Midbrain (tissue), 1 donor: ENCODE results near the gene SIGLEC1.

Source experiments
- DNase-seq: peaks from one replicate; lab custom pipeline; 2025; lab: John Stamatoyannopoulos, UW

Gene SIGLEC1

GRCh38 chr20:3712279-3712873, at the start of gene SIGLEC1:
TSS of gene SIGLEC1 (minus strand) at chr20:3712600. CDS start at chr20:3707128, 5,472 bp downstream.
- peak; percentile 39 for DNase-seq

DNA sequence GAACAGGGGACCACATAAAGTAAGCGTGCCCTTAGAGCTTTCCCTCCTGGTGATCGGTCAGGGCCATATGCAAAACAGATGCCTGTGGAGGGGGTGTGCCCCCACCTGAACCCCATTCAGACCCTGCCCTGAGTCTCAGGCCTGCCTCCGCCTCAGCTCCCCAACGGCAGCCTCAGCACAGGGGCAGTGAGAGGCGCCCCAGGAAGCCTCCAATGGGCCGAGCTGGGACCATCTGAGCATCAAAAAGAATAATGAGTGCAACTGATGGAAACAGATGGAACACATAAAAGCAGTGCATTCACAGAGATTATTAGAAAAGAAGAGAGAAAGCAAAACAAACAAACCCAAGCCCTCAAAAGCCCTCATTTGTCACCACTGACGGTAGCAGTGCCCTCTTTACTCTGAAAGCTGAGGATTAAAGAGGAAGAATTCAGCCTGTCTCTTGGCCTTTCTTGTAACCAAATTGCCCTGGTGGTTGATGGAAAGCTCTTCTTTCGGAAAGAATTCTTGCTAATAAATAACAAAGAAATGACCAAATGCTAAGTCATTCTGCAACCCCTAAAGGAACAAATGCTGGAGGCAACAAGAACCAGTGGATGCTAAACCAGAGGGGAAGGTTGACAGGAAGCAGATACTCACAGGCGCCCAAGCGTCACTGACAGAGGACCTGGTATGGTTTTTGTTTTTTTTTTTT, 48.4 kb upstream of the SIGLEC1 start:
- no peak for DNase-seq

GRCh38 chr20:3759884-3760283, 47.5 kb upstream of the SIGLEC1 start:
- DNase-seq: no peak

- DNase-seq: no peak
Observed at GRCh38 chr20:3759316-3759823, 47.0 kb upstream of the SIGLEC1 start.

GRCh38 chr20:3758566-3758965, 46.2 kb upstream of the SIGLEC1 start:
- DNase-seq: no peak

DNA sequence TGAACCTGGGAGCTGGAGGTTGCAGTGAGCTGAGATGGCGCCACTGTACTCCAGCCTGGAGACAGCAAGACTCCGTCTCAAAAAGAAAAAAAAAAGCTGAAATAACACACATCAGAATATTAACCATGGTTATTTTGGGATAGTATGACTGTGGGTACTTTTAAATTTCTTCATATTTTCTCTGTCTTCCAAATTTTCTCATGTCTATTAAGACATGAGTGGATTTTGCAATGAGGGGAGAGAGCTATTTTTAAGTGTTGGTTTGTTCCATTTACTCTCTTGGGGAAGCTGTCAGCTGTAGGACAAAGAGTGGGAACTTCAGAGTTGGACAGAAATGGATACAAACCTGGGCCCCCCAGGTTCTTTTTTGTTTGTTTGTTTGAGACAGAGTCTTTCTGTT, 44.9 kb upstream of the SIGLEC1 start:
- no peak for DNase-seq

DNA sequence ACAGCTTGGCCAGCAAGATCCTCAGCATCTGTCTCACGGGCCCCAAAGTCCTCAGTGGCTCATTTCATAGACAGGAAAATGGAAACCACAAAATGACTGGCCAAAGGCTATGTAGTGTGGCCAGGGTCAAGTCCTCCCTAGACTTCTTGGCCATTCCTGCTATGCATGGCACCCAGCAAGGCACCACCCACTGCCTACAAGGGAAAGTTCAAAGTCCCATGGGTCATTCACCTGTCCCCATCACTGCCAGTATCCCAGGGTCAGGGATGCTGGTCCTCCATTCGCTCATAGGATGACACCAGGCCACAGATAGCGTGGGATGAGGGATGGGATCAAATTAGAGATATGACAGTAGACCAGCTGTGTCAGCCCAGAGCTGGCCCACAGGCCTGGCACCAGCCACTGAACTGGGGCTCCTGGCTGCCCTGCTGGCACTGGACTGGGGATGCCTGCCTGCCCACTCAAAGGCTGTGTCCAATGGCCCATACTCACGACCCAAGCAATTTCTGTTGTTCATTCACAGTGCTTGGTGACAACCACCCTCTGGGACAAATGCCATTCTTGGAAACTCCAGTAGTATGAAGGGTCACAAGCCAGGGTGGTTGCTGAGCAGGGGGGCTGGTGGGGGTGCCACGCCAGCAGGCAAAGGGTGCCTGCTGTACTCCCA, 43.5 kb upstream of the SIGLEC1 start:
- peak; percentile 30 for DNase-seq

GRCh38 chr20:3755269-3755668, 42.9 kb upstream of the SIGLEC1 start:
- no peak for DNase-seq

DNA sequence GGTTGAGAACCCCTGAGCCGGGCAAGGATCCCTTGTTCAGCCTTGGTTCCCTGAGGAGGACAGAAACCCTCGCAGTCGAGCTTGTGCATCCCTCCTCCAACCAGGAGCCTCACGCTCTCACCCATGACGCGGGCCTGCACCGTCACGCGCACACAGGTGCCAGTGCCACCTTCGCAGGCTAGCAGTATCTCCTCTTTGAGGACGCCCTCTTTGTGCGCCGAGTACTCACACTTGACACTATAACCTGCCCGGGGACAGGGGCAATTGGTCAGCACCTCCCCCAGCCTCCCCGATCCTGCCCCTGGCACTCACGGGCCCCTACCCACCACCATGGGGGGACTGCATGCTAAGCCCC, 41.9 kb upstream of the SIGLEC1 start:
- DNase-seq: no peak

- no peak for DNase-seq
Observed at GRCh38 chr20:3753501-3754275, 41.3 kb upstream of the SIGLEC1 start.

GRCh38 chr20:3753098-3753497, 40.7 kb upstream of the SIGLEC1 start:
- peak; percentile 56 for DNase-seq

DNA sequence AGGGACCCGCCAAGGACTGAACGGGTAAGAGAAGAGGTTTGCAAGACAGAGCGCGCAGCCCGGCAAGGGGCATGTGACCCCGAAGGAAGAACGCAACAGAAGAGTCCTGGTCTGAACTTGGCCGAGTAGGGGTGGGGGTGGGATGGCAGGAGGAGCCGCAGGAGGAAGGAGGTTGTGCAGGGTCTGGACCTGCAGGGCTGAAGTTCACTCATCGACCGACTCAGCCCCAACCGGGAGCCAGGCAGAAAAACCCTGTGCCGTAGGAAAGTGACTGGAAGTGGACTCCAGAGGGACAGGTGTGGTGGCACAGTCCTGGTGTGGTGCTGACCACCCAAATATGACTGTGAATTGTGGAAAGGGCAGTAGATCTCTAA, 40.0 kb upstream of the SIGLEC1 start:
- no peak for DNase-seq

- peak; percentile 3 for DNase-seq
Observed at GRCh38 chr20:3751675-3752385, 39.4 kb upstream of the SIGLEC1 start.

DNA sequence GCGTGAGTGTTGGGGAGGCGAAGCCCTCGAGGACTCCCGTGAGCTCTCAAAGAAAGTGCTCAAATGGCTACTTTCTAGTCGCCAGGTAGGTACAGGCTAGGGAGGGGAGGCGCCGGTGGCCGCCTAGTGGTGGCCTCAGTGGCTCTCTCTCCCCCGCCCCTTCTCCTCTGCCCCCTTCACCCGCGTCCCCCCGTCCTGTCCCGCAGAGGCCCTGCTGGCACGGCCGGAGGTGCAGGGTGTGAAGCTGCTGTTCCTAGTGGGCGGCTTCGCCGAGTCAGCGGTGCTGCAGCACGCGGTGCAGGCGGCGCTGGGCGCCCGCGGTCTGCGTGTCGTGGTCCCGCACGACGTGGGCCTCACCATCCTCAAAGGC, 38.9 kb upstream of the SIGLEC1 start:
- no peak for DNase-seq

DNA sequence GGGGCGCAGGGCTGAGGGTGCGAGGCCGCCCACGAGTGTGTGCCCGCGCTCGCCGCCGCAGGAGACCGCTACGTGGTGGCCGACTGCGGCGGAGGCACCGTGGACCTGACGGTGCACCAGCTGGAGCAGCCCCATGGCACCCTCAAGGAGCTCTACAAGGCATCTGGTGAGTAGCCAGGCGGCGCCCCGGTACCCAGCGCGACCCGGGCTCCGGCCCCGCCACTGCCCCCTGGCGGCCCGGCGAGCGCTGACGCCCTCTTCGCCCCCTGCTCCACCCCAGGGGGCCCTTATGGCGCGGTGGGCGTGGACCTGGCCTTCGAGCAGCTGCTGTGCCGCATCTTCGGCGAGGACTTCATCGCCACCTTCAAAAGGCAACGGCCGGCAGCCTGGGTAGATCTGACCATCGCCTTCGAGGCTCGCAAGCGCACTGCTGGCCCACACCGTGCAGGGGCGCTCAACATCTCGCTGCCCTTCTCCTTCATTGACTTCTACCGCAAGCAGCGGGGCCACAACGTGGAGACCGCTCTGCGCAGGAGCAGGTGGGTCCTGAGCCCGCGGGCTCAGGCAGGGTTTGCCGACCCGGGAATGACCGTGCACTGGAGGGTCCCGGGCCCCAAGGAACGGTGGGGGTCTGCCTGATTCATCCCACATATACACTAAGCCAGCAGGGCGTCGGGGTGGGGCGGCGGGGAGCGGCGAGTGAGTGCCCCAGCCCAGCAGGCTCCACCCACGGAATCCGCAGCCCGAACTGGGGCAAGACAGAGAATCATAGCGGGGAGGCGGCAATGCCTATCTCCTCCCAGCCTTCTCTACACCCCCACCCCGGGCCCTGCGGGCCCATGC, 37.5 kb upstream of the SIGLEC1 start:
- peak; percentile 21 for DNase-seq

- no peak for DNase-seq
Observed at GRCh38 chr20:3749087-3749688, 36.8 kb upstream of the SIGLEC1 start.

GRCh38 chr20:3748073-3748472, 35.7 kb upstream of the SIGLEC1 start:
- DNase-seq: no peak

GRCh38 chr20:3747471-3747870, 35.1 kb upstream of the SIGLEC1 start:
- DNase-seq: no peak

GRCh38 chr20:3745686-3746173, 33.3 kb upstream of the SIGLEC1 start:
- DNase-seq: no peak
